GM18873 (cell line): ENCODE results near the gene ADISSP.
A peak's percentile ranks its signal among the peaks of the same experiment; 100 is the strongest.

ENCODE experiments used
- ATAC-seq: cut with Tn5 transposase; IDR thresholded peaks from one replicate; pipeline ENCODE4 v1.9.1; 2021; ENCODE audit warnings: mild to moderate bottlenecking, moderate library complexity, moderate number of reproducible peaks; ENCODE audit not compliant: unreplicated experiment, low FRiP score

Gene ADISSP

DNA sequence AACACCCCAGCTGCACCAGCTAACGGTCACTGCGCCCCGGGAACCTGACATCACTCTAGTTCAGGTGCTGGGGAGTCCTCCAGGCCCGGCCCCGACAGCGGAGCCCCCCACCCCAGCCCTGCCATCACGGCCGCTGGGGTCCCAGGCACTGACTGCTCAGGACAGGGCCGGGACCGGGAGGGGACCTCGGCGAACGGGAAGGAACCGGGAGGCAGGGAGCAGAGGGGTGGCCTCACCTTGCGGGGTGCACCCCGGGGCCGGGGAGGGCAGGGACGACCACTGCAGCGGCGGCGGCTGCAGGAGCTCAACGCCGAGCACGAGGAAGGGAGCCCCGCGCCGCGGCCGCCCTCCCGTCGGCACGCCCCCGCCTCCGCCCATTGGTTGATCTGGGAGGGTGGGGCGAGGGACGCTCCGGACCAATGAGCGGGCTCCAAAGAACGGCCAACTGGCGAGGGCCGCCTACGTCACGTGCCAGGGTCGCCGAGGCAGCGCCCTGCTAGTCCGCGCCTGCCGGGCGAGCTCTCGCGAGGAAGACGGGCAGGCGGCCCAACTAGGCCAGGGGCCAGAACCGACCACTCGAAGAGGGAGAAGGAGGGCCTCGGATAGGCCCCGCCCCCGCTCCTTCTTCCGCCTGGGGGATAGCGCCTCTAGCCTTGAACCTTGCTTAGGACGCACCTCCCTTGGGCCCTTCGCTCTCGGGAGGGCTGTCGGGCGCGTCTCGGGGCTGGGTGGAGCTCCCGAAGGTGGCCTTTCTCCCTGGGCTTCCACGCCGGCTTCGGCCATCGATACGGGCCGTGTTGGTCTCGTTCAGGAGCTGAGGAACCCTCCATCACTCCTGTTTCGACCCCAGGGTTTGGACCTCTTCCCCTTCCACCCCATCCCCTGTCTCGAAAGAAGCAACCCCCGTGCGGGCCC lies at the start of gene ADISSP:
Gene ADISSP (minus strand): TSS at position 327 of the 915 bp plus-strand sequence. CDS start 7,653 bp downstream, outside the sequence.
- ATAC-seq = peak; percentile 86

GRCh38 chr20:3815703-3816315 lies 48.3 kb upstream of the ADISSP start:
- no peak for ATAC-seq

DNA sequence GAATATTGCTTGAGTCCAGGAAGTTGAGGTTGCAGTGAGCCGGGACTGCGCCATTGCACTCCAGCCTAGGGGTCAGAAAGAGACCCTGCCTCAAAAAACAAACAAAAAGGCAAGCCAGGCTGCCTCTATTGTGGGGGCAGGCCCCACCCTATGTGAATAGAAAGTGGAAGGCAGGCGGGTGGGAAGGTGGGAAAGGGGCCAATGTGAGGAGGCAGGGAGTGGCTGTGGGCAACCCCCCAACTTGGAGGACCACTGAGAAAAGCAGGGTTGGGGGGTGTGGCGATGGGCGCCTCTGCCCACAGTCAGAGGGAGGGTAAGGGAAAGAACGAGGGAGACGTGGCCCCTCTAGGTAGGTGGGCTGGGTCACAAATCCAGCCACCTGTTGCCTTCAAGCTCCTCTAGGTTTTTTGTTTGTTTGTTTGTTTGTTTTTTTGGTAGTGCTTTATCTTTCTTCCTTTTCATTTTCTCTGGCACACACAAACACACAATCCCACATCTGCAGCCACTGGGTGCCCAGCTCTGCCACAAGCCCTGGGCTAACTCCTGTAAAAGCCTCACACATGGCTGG lies 47.5 kb upstream of the ADISSP start:
- ATAC-seq = no peak

DNA sequence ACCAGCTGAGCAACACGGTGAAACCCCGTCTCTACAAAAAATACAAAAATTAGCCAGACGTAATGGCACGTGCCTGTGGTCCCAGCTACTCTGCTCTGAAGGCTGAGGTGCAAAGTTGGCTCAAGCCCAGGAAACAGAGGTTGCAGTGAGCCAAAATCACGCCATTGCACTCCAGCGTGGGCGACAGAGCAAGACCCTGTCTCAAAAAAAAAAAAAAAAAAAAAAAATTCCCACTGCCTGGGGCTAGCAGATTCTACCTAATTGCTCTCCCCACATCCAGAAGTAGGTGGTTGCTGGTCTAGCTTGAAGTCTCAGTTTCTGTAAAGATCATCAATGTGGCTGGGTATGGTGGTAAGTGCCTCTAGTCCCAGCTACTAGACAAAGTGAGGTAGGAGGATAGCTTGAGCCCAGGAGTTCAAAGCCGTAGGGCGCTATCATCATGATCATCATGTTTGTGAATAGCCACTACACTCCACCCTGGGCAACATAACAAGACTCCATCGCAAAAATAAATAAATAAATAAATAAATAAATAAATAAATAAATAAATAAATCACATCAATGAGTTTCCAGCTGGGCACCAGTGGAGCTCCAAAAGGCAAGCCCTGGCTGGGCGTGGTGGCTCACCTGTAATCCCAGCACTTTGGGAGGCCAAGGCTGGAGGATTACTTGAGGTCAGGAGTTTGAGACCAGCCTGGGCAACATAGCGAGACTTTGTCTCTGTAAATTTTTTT lies 46.5 kb upstream of the ADISSP start:
- no peak for ATAC-seq

GRCh38 chr20:3812975-3813847 lies 45.7 kb upstream of the ADISSP start:
- ATAC-seq = no peak

DNA sequence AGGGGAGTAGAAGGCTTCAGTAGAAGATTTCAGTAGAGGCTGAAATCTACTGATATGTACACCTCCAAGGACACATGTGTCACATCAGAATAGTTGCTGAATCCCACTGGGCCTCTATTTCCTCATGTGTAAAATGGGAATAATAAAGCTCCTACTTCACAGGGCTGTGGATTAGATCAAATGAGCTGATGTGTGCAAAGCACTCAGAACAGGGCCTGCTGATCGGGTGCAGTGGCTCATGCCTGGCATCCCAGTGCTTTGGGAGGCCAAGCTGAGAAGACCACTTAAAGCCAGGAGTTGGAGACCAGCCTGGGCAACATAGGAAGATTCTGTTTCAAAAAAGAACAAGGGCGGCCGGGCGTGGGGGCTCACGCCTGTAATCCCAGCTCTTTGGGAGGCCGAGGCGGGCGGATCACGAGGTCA lies 44.7 kb upstream of the ADISSP start:
- ATAC-seq = no peak

DNA sequence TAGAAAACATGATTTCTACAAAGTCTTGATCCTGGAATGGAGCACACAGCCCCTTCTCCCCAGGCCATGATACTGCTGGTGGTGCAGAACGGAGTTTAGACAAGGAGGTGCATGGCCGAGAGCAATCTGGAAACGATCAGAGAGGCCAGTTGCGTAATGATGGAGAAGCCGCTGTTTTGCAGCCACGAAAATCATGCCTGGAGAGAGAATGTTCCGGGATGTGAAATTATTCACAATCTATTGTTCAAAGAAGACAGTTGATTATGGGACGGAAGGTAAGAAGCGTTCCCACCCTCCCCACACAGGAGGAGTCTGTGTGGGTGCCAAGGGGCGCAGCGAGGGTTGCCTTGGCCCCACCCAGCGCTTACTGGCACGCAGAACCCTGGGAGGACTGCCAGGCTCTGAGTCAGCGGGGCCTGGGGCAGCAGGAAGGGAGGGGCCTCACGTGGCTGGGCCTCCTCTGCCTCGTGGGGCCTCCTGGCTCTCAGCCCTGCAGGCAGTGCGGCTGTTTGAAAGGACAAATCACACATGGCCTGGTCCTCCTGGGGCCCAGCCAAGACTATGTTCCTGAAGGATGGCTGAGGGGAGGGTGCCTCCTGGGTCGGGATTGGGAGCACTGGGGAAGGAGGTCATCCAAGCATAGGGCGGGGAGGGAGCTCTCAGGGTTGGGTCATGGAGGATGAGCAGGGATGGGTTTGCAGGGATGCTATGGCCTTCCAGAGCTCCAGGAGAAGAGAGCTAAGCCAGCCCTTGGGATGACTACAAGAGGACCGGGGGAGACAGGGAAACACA lies 44.1 kb upstream of the ADISSP start:
- ATAC-seq = no peak

DNA sequence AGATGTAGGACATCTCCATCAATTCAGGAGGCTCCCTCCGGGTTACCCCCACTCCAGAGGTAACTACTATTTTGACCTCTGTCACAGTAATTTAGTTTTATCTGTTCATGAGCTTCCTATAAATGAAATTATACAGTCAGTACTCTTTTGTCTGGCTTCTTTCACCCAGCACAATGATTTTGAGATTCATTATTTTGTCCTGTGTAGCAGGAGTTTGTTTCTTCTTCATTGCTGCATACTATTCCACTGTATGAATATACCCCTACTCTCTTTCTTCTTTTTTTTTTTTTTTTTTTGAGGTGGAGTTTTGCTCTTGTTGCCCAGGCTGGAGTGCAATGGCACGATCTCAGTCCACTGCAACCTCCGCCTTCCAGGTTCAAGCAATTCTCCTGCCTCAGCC lies 41.0 kb upstream of the ADISSP start:
- no peak for ATAC-seq

DNA sequence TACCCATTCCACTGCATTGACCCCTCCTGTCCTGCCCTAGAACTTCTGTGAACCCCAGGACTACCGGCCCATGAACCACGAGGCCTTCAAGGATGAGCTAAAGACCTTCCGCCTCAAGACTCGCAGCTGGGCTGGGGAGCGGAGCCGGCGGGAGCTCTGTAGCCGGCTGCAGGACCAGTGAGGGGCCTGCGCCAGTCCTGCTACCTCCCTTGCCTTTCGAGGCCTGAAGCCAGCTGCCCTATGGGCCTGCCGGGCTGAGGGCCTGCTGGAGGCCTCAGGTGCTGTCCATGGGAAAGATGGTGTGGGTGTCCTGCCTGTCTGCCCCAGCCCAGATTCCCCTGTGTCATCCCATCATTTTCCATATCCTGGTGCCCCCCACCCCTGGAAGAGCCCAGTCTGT lies 37.2 kb upstream of the ADISSP start:
- no peak for ATAC-seq

- no peak for ATAC-seq
These were observed 36.8 kb upstream of the ADISSP start for GRCh38 chr20:3804254-3804751.

DNA sequence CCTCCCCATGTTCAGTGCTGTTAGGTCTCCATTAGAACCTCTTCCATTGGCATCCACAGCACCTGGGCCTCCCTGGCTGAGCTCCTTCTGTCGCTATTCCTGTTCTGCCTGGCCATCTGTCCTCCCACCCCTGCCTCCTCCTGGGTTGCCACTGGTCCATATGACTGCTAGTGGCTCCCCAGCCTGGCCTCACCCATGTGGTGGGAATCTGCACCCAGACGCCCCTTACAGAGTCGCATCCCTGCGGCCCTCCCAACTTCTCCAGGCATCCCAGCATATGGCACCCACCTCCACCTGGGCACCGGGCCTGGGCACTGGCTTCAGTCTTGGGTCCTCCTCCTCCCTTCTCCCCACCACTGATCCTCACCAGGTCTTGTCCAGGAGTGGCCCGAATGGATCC lies 36.3 kb upstream of the ADISSP start:
- no peak for ATAC-seq

GRCh38 chr20:3803289-3803688 lies 35.7 kb upstream of the ADISSP start:
- ATAC-seq = no peak

DNA sequence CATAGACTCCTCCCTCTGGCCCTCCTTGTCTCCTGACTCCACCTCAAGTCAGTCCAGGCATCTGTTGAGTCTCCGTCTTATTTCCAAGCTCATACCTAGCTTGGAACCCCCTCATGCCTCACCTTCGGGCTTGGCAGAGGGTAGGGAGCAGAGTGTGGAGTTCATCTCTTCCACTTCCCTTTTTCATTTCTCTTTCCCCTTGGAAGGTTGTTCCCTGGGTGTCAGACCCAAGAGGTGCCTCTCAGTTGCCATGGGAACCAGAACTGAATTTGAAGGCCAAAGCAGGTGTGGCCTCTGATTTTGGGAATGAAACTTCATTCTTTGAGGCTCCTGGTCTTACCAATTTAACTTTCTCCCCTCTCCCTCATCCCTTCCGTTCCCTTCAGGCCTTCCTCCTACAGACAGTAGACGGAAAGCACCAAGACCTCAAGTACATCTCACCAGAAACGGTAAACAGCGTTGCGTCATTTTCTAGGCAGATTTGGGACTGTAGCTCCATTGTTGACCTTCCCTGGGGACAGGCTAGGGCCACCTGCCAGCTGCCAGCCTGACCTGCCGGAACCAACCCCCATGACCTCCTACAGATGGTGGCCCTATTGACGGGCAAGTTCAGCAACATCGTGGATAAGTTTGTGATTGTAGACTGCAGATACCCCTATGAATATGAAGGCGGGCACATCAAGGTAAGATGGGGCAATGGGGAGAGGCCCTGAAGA lies 35.1 kb upstream of the ADISSP start:
- no peak for ATAC-seq

DNA sequence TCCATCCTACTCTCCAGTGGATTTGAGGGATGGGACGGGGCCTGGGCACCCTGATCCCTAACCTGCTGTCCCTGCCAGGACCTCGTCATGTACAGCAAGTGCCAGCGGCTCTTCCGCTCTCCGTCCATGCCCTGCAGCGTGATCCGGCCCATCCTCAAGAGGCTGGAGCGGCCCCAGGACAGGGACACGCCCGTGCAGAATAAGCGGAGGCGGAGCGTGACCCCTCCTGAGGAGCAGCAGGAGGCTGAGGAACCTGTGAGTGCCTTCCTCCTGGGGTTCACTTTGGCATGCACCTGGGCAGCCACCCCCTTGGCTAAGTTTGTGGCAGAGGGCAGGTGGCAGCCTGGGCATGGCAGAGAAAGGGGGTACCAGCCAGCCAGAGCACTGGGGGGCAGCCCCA lies 34.3 kb upstream of the ADISSP start:
- ATAC-seq = no peak

GRCh38 chr20:3801299-3801698 lies 33.7 kb upstream of the ADISSP start:
- no peak for ATAC-seq

DNA sequence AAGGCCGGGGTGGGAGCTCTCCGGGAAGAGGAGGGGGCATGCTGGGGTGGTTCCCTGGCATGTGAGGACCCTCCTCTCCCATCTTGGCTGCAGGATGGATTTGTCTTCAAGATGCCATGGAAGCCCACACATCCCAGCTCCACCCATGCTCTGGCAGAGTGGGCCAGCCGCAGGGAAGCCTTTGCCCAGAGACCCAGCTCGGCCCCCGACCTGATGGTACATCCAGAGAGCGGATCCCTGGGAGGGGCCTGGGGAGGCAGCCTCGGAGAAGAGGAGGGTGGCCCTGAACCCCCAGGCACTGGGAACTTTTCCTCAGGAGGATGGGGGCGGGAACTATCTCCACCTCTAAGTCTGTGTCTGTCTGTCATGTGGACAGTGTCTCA lies 33.3 kb upstream of the ADISSP start:
- ATAC-seq = no peak

DNA sequence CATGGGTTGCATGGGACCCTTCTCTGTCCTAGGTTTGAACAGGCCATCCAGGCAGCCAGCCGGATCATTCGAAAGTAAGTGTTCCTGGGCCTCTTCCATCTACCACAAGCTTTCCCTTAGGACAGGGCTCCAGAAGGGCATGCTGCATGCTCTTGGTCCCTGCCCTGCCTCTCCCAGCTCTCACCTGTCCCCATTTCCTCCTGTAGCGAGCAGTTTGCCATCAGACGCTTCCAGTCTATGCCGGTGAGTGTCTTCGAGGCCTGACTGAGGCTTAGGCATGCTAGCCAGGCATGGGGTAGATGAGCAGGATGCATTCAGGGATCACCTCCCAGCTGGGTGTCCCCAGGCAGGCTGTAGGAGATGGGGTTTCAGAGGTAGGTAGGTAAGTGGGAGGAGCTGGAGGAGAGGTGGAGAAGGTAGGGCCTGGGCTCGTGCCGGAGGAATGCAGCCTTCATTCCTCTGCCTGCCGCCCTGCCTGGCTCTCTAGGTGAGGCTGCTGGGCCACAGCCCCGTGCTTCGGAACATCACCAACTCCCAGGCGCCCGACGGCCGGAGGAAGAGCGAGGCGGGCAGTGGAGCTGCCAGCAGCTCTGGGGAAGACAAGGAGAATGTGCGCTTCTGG lies 32.8 kb upstream of the ADISSP start:
- no peak for ATAC-seq

- ATAC-seq = no peak
These were observed 31.3 kb upstream of the ADISSP start for GRCh38 chr20:3798908-3799248.
